Activated CD8-positive, alpha-beta memory T cell treated with anti-CD3 and anti-CD28 coated beads for 4 hours (primary cell): ENCODE data around the gene C6orf47.

Experiments used
- DNase-seq, 2 donors: peaks; one replicate each; pipeline ENCODE4 v3.0.0-alpha.2; 2020; ENCODE audit warnings: low read depth in 2 of 2

The C6orf47 gene

DNA sequence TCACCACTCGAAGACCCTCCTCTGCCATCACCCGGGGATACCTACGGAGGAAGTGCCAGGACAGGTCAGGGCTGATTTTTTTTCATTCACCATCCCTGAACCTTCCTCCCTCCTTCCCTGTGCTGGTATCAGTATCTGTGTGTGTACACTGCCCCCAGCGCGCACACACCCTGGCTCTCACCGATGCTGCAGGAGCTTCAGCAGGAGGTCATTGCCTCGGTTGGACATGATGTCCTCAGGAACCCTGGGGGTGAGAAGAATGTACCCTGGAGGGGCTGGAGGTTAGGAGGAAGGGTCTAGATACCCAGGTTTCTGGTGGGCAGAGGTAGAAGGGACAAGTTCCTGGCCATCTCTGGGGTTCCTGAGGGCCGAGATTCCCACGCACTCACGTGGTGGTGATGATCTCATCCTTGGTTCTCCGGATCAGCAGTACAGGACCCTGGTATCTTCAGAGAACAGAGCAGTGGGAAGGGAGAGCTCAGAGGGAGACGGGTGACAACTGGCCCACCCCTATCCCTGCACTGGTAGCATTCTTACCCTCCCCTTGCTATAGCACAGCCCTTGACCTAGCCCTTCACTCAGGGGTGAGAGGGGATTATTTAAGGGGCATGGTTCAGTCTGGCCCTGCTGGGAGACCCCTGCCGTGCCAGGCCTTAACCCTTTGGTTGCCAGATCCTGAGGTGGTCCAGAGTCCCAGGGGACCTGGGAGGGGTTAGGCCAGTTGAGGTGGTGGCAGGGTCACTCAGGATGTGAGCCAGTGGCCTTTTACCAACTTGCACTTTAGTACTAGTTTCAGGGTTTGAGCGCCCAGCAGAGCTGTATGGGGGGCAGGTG is 27.5 kb upstream of the C6orf47 start:
- no peak for DNase-seq

DNA sequence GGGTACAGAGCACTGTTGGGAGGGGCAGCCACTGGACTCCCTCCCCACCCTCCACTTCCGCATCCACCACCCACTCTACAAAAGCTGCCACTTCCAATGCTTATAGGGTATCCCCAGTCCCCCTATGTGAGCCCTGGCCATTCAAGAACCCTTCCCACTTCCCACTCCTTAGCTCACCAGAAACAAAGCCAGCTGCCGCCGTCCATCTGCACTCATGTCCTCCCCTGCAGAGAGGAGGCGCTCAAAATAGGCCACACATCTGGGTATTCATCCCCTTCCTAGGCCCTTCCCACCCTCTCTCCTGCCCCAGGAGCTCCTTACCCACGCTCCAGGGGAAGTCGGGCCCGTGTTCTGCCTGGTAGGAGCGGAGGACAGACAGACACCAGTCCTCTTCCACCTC is 26.7 kb upstream of the C6orf47 start:
- DNase-seq = no peak

DNA sequence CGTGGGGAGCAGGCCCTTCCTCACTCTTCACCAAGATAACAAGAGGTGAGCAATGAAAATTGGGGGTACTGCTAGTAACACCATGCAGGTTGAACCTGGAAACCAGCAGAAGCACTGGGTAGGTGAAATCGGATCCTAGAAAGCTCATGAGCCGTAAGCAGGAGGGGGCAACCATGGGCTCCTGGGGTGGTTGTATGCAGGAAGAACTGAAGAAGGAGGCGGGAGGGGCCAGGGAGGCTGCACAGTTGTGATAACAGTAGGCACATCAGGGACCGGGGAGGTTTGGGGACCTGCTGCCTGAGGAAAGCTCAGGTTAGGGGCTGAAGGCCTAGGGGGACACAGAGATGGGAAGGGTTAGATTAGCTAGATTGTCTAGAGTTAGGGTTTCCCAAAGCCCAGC is 25.9 kb upstream of the C6orf47 start:
- no peak for DNase-seq

DNA sequence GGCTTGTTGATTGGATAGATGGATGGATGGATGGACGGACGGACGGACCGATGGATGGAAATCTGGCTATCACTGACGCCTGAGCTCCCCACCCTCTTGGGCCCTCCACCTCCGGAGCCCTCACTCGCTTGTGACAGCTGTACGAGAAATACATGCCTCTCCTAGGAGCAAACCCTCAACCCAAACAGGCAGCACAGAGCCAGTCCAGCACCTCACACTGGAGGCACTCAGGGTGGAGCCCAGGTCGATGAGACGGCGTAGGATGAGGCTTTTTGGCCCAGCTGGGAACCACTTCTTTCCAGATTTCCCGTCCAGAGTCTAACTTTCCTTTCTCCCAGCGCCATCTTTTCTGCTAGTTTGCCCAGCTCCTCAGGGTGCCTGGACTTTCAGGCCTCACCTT is 23.0 kb upstream of the C6orf47 start:
- DNase-seq = no peak

DNA sequence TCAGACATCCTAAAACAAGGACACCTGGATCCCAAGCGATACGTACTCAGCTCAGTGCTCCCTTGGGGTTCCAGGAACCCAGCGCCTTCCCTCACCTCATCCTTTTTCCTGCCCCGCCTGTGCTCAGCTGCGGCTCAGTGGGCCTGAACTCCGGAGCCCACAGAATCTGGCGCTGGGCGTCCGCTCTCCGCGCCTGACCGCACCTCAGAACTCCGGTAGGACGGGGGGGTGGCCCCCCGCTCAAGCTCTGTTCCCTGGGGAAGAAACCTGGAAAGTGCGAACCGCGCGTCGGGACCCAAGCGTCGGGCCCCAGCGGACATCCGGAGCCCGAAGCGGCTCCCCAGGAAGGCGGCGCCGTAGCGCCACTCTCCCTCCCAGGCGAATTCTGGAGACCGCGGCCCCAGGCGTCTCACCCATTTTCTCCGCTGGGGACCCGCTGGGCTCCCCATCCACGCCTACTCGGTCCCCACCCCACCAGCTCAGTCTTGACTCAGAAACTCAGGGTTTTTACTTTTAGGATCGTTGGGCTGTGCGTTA is 20.6 kb upstream of the C6orf47 start:
- DNase-seq = no peak

DNA sequence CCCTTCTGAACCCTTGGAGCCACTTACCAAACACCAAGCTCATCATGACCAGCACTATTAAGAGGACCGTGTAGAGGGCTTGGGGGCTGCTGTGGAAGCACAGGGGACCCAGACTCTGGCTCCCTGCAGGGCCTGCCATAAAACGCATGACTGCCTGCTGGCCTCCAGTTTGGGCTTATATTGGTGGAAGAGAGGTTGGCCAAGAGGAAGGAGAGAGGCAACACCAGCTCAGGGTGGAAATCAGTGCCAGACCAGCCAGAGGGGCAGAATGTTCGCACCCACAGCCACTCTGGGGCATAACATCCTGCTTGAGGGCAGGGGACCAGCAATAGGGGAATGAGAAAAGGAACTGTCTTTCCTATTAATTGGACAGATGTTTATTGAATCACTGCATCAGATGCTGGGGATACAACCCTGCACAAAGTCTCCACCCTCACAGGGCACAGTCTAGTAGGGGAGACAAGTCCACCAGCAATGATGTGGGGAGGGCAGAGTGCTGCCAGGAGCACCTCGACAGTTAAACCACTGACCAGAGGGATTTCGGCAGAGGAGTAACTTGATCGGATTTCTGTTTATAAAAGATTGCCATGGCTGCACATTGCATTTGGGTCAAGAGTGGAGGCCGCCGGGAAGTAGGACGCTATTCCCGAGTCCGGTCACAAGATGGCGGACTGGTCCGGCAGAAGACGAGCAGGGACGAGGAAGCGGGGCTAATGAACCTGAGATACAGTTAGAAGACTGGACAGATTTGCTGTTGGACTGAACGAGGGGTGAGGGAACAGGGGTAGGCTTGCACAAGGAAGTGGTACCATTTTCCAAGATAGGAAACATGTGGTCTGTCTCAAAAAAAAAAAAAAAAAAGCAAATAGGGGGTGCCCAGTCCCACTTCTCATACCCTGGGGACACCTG is 19.9 kb upstream of the C6orf47 start, which contains the start of gene LY6G5C:
Gene LY6G5C, minus strand, starts transcription at position 842 of the 909 bp plus-strand sequence. Its CDS starts 694 bp downstream, at position 148.
- DNase-seq = peak in 1 of 2 donors; percentile 32

DNA sequence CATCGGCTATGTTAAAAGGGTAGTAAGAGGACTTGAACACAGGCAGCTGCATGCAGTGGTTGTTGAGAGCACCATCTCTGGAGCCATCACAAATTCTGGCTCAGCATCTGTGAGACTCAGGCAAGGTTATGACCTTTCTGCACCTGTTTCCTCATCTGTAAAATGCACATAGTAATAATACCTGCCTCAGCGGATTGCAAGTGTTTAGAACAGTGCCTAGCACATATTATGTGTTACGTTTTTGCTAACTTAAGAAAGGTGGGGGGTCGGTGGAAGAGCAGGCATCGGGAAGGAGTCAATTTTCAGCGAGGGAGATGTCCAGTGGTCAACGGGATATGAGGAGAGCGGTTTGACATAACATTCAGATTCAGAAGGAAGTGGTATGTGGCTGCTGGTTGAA is 17.4 kb upstream of the C6orf47 start:
- DNase-seq = no peak

DNA sequence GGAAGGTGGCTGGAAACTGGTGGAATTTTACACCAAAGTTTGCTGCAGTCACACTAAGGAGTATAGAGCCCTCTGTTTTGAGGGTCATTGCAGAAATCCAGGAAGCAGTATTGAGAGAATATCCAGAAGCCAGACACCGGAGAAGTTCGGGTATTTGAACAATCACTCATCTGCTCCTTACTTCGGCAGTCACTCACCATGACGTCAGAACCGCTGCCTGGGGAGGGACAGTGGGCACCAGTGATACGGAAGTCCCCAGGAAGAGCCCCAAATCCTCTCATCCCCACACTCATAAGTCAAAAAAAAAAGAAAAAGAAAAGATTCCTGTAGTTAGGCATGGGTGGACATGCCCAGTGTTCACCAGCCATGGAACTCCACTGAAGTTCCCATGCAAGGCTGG is 16.3 kb upstream of the C6orf47 start:
- no peak for DNase-seq

DNA sequence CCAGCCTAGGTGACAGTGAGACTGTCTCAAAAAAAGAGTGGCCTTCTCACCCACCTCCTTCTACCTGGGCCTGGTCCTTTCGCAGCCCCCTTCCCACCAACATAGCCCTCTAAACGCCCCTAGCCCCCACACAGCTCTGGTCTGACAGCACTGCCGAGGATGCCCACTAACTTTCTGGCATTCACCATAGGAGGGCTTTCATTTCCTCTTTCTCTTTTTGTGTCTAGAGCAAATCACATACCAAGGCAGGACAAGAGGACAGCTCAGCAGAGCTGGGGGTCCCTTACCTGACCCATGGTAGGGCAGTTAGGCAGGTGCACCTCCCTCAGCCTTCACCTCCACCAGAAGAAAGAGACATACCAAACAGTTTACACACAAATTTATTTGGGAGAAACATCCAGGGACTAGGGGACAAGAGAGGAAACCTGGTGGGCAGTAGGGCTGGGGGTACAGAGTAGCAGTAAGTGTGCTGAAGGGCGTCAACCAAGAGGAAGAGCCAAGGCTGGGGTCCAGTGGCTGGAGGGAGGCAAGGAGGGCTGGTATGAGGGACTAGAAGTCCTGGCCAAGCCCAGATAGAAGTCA is 15.8 kb upstream of the C6orf47 start:
- DNase-seq = no peak

DNA sequence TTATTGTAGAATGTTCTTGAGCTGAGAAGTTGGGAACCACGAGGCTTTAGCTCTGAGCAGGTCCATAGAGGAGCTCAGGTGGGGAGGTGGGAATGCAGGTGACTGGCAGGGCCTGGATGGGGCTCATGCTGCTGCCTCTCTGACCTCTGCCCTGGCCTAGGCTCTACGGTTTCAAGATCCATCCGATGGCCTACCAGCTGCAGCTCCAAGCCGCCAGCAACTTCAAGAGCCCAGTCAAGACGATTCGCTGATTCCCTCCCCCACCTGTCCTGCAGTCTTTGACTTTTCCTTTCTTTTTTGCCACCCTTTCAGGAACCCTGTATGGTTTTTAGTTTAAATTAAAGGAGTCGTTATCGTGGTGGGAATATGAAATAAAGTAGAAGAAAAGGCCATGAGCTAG is 9.1 kb upstream of the C6orf47 start, which contains the start of gene LY6G5B:
Gene LY6G5B, plus strand, starts transcription at position 301 of the 400 bp plus-strand sequence. CDS start 975 bp downstream, outside the sequence.
- no peak for DNase-seq

DNA sequence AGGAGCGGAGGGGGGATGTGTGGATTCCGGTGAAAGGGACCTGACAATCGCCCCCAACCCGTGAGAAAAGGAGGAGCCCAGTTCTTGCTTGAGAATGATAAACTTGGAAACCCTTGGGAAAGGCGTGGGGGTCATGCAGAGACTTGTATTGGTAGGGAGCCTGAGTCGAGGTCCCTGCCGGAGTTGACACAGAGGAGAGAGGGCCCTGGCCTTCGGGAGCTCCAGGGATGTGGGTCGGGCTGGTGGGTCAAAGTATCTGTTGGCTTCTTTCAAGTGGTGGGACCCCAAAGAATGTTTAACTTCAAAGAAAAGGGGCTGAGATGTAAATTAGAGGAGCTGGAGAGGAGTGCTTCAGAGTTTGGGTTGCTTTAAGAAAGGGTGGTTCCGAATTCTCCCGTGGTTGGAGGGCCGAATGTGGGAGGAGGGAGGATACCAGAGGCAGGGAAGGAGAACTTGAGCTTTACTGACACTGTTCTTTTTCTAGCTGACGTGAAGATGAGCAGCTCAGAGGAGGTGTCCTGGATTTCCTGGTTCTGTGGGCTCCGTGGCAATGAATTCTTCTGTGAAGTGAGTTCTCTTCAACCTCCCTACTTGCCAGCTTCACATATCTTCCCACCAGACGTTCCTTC is 5.9 kb upstream of the C6orf47 start:
- no peak for DNase-seq

DNA sequence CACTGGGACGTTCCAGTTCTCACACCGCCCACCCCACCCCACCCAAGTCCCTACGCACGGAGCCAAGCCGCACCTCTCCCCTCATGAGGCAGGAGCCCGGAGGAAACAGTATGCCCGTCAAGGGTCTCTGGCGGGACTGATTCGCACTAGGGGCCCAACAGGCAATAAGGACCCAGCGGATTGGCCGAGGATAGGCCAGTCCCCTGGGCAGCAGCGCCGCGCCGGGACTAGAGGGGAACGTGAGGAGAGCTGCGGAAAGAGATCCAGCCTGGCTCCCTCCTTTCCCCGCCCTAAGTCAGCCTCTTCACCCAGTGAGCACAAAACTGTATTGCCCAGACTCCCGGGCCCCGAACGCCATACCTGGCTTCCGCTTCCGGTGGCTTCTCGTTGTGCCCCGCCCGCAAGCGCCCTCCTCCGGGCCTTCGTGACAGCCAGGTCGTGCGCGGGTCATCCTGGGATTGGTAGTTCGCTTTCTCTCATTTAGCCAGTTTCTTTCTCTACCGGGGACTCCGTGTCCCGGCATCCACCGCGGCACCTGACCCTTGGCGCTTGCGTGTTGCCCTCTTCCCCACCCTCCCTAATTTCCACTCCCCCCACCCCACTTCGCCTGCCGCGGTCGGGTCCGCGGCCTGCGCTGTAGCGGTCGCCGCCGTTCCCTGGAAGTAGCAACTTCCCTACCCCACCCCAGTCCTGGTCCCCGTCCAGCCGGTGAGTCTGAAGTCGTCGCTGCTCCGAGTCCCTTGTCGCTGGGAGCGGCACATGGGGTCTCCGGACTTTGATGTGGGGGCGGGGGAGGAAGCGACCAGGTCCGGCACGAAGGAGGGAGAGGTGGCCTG is 5.1 kb upstream of the C6orf47 start, which contains the start of gene CSNK2B:
Gene CSNK2B, plus strand, starts transcription at position 580 of the 836 bp plus-strand sequence. CDS start 752 bp downstream, outside the sequence.
- DNase-seq = peak; percentile 94 to 96

DNA sequence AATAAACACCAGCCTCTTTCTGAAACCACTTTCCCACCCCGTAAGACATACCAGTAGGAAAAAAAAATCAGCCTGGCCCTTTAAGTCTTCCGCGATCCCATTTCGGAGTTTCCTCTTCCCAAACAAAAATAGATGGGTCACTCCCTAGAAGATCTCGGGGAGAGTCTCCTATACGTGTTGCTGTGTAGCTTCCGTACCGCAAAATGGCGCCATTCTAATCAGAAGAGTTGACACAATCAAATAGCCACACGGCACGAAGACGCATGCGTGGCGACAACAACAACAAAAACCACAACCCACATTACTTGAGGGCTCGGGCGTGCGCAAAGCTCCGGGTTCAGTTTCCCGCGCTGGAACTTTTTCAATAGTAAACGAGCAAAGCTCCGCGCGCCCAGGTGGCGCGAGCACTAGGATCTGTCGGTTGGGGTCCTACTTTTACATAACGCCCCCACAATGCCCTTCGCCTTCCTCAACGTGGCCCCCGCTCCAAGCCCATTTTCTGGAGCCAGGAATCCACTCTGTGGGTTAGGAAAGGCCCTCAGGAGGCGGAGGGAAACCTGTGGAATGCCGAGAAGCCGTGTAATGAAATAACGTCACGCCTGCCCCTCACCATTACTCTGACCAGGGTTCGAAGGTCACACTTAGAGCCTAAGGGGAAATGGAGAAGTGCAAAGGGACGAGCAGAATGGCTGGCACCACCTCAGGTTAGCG is 4.4 kb upstream of the C6orf47 start, which contains the start of gene GPANK1:
Gene GPANK1, minus strand, starts transcription at position 208 of the 711 bp plus-strand sequence. CDS start 519 bp downstream, outside the sequence.
- peak; percentile 75 to 85 for DNase-seq

DNA sequence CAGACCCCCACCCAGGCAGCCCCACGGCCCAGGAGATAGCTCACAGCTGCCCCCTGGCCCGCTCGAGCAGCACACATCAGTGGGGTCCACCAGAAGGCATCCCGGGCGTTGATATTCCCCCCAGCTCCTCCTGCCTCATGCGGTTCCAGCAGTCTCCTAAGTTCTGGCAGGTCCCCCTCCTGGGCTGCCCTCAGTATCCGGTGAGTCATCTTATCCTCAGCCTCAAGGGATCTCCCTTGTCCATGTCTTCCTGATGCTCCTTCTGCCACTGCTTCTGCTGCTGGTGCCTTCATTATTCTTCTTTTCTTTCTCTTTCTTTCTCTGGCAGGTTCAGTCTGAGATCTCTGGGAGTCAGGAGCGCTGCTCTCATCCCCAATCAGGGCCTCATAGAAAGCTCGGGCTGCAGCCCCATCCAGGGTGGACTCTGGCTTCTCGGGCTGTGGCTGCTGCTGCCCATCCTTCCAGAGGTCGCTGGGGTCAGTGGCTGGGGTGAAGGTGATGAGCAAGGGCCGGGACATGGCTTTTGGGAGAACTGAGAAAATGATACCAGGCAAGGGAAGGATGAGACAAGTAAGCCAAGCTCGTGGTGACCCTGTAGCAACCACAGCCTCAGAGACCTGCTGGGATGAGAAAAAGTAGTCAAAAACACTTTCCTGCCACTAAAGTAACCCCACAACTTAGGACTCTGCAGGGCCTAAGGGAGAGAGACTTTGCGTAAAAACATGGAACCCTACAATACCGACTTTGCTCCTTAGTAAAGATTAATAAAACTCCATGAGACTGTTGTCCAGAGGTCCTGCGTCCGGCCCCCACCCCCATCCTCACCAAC is 3.6 kb upstream of the C6orf47 start:
- DNase-seq = no peak

DNA sequence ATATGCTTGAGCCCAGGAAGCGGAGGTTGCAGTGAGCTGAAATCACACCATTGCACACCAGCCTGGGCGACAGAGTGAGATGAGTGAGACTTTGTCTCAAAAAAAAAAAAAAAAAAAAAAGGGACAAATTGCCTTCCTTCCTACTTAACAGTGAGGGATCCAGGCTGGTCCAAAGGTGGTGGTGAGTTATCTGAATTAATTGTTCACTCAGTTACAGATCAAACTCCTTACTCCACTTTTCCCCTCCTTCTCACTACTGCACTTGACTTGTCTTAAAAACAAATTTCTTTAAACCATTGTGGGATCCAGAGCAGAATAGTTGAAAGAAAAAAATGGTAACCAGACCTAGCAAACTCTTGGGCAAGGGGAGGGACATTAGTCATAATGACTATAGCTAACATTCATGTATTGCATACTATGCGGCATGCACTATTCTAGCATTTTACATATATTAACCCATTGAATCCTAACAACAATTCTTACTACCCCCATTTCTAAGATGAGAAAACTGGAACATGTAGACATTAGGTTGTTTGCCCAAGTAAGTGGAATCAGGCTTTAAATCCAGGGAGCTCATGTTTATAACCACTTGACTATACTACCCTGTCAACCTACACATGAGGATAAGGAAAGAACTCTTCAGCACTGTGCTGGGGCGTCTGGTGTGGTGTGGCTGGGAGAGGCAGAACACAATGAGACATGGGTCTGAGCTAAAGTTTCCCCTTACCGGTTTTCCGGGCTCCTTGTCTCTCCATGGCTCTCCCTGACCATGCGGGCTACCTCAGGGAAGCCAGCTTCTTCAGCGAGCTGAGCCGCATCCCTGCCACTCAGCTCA is 2.8 kb upstream of the C6orf47 start:
- no peak for DNase-seq

DNA sequence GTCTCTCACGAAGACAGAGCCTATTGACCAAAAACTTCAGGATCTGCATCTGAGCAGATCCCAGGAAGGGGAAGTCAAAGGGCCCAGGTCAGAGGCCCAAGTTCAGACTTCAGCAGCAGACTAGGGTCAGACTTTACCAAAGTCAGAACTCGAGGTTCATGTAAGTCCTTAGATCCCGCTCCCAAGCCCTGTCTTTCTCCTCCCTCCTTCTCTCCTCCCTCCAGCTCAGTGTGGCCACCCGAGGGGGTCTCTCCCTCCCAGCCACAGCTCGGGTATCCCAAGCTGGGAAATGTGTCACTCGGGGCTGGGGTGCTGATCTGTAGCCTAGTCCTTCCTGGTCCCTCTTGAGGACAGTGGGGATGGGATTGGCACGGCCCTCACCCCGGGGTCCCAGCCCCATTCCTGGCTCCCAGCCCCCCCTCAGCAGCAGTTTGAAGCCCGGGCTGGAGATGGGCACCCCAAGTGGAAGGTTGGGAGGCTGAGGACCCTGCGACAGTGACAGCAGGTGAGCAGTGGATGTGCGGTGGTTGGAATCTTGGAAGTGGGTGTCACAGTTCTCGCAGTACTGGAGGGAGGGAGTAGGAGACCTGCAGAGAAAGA is 1.6 kb upstream of the C6orf47 start:
- DNase-seq = no peak
